K562 (cell line): ENCODE results near the gene DNM1. TPM values are rescaled to one million over a fixed set of nuclear protein-coding genes. Genes with fewer than 3 reads are reported as not detected.

Experiments used
- DMBX1 ChIP-seq: fragments of 250-450 bp; sonication (Bioruptor Pico); IDR thresholded peaks from 2 replicates; pipeline ENCODE4 v1.8.0; 2022; ENCODE audit warnings: inconsistent platforms, mild to moderate bottlenecking, moderate library complexity, borderline replicate concordance
- GABPB2 ChIP-seq: fragments of 250-450 bp; sonication (Bioruptor Pico); conservative IDR thresholded peaks from 2 replicates; pipeline ENCODE4 v1.5.1; 2021; ENCODE audit warnings: mild to moderate bottlenecking
- HOXB6 ChIP-seq: fragments of 250-450 bp; sonication (Bioruptor Pico); IDR thresholded peaks from 2 replicates; pipeline ENCODE4 v1.5.1; 2022; ENCODE audit warnings: mild to moderate bottlenecking, borderline replicate concordance
- LCOR ChIP-seq: sonication (generic); formaldehyde crosslinking; IDR thresholded peaks from 2 replicates; pipeline ENCODE4 v1.8.0; 2022; ENCODE audit warnings: mild to moderate bottlenecking, missing genetic modification reagents
- MCM2 ChIP-seq: fragments of 450-650 bp; IDR thresholded peaks from 2 replicates; pipeline ENCODE4 v1.6.1; 2017; ENCODE audit warnings: low read depth, mild to moderate bottlenecking
- NFRKB ChIP-seq: fragments of 450-650 bp; IDR thresholded peaks from 2 replicates; pipeline ENCODE4 v1.6.1; 2016; ENCODE audit warnings: low read depth
- PPARD ChIP-seq: fragments of 250-450 bp; sonication (Bioruptor Pico); IDR thresholded peaks from 2 replicates; pipeline ENCODE4 v1.8.0; 2022; ENCODE audit warnings: inconsistent platforms, mild to moderate bottlenecking, moderate library complexity
- RUNX1 ChIP-seq: sonication (generic); IDR thresholded peaks from 2 replicates; pipeline ENCODE4 v1.6.1; 2016; ENCODE audit warnings: antibody characterized with exemption, low read depth
- SAFB2 ChIP-seq: fragments of 200-400 bp; formaldehyde crosslinking; IDR thresholded peaks from 2 replicates; pipeline ENCODE4 v1.6.1; 2018; ENCODE audit warnings: borderline replicate concordance, low read length, low read depth, moderate library complexity; ENCODE audit not compliant: severe bottlenecking
- TCFL5 ChIP-seq: fragments of 250-450 bp; sonication (Bioruptor Pico); conservative IDR thresholded peaks from 2 replicates; pipeline ENCODE4 v1.6.1; 2021; ENCODE audit warnings: mild to moderate bottlenecking, moderate library complexity, matching md5 sums
- TRIM24 ChIP-seq, 2 experiments: fragments of 450-650 bp; IDR thresholded peaks; 2 replicates each; pipeline ENCODE4 v1.6.1; 2016
- XRCC4 ChIP-seq: IDR thresholded peaks from one replicate; pipeline ENCODE4 v1.6.1; 2011; ENCODE audit not compliant: insufficient read depth, insufficient read length; ENCODE audit errors: extremely low read depth
- ZEB2 ChIP-seq: fragments of 450-650 bp; IDR thresholded peaks from 2 replicates; pipeline ENCODE4 v1.6.1; 2016
- ZNF165 ChIP-seq: fragments of 250-450 bp; sonication (Bioruptor Pico); IDR thresholded peaks from 2 replicates; pipeline ENCODE4 v1.4.0; 2020; ENCODE audit warnings: borderline replicate concordance
- ZNF282 ChIP-seq: sonication (generic); formaldehyde crosslinking; IDR thresholded peaks from 2 replicates; pipeline ENCODE4 v1.8.1; 2023; ENCODE audit warnings: missing genetic modification reagents
- ZNF445 ChIP-seq: fragments of 250-450 bp; sonication (Bioruptor Pico); IDR thresholded peaks from 2 replicates; pipeline ENCODE4 v1.4.0; 2020; ENCODE audit warnings: low read depth, mild to moderate bottlenecking, moderate library complexity
- ZNF584 ChIP-seq: fragments of 200-800 bp; sonication (Bioruptor generic); IDR thresholded peaks from 2 replicates; pipeline ENCODE4 v1.6.1; 2016; ENCODE audit warnings: low read depth, mild to moderate bottlenecking, missing genetic modification characterization, missing compliant biosample characterization
- polyA plus RNA-seq, 8 experiments: library from polyadenylated mRNA; depleted of rRNA in 4 of 8; stranded (reverse) in 5 of 8; unstranded in 3 of 8; fragments of >200 nt; fragmentation: Nextera tagmentation in 2 of 8; fragmentation: Illumina TruSeq in 1 of 8; extraction: Ambion mirVana in 2 of 8; extraction: Trizol in 1 of 8; gene quantifications; 2 replicates each; pipeline versions ENCODE4 v1.2.1 to v1.2.3, GENCODE V29; 2011 to 2014; ENCODE audit warnings: inconsistent platforms in 1 of 8, missing spikeins in 1 of 8
- total RNA-seq, 7 experiments: library from RNA; depleted of rRNA in 6 of 7; stranded (reverse); fragments of >200 nt in 6 of 7; fragmentation: Illumina TruSeq in 2 of 7; extraction: Trizol in 2 of 7; gene quantifications; 2 replicates each; pipeline versions ENCODE4 v1.2.1 to v1.2.3, GENCODE V29; 2011 to 2021; ENCODE audit warnings: low replicate concordance in 1 of 7
- TF ChIP-seq, protein P1 (sequence below): fragments of 200-400 bp; formaldehyde crosslinking; IDR thresholded peaks from 2 replicates; pipeline ENCODE4 v1.6.1; 2017; ENCODE audit warnings: mild to moderate bottlenecking, low read depth, low read length, moderate library complexity
- TF ChIP-seq, protein P2 (sequence below): fragments of 450-650 bp; IDR thresholded peaks from 2 replicates; pipeline ENCODE4 v1.6.1; 2016; ENCODE audit warnings: low read depth

The DNM1 gene
- total and polyA plus RNA-seq, 9 of the 15 experiments (the other 6 are each of a cell fraction or from before 2014, with no cell fraction given): 0.39 to 23.1 (median 9.1) TPM

DNA sequence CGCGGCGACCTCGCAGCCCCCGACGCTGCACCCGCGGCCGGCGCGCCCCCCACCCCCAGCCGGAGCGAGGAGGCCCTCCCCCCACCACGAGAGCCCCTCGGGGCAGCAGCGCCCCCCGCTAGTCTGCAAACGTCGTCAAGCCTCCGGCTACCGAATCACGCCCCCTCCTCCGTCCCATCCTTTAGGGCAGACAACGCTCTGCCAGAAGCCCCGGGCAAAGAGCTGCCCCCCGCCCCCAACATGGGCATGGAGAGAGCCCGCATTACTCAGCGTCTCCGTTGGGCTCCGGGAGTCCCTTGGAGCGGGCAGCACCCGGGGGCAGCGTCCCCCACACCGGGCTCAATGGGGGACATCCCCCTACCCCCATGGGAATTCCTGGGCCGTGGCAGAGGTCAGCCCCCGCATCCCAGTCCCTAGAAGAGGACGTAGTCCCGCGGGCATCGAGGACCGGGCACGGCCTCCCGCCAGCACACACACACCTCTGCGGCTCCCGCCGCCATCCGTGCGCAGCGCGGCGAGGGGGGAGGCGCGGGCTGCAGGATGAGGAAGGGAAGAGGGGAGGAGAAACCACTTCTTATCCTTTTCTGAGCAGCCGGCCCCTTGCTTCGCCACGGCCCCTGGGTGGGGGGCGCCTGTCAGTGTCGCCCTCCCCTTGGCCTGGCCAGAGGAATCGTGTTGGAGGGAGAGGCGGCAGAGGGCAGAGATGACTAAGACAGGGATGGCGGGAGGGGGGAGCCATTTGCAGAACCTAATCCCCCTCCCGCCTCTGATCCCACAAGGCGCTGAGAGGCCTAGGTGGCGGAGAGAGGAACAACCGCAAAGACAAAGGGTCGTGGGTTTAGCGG, 750 bp downstream of the DNM1 start (continued):
- TF ChIP-seq, protein P1, sequence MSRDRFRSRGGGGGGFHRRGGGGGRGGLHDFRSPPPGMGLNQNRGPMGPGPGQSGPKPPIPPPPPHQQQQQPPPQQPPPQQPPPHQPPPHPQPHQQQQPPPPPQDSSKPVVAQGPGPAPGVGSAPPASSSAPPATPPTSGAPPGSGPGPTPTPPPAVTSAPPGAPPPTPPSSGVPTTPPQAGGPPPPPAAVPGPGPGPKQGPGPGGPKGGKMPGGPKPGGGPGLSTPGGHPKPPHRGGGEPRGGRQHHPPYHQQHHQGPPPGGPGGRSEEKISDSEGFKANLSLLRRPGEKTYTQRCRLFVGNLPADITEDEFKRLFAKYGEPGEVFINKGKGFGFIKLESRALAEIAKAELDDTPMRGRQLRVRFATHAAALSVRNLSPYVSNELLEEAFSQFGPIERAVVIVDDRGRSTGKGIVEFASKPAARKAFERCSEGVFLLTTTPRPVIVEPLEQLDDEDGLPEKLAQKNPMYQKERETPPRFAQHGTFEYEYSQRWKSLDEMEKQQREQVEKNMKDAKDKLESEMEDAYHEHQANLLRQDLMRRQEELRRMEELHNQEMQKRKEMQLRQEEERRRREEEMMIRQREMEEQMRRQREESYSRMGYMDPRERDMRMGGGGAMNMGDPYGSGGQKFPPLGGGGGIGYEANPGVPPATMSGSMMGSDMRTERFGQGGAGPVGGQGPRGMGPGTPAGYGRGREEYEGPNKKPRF: no peak
- TF ChIP-seq XRCC4: no peak
- TF ChIP-seq TRIM24 (IDR thresholded peaks at IDR 0.05): peak in 1 of 2 experiments; percentile 55; a peak in 2 of 4 replicates
- no peak for TF ChIP-seq MCM2
- peak; percentile 50; the same call in 1 of the 2 replicates for TF ChIP-seq NFRKB
- 0 out of 2 replicates have a peak, but pooled peaks have one; percentile 20 for TF ChIP-seq ZNF165
- peak; percentile 46; the same call in 1 of the 2 replicates for TF ChIP-seq DMBX1
- TF ChIP-seq PPARD (CRISPR knock-in tag): no peak
- TF ChIP-seq TCFL5 (CRISPR knock-in tag): no peak
- TF ChIP-seq, protein P2, sequence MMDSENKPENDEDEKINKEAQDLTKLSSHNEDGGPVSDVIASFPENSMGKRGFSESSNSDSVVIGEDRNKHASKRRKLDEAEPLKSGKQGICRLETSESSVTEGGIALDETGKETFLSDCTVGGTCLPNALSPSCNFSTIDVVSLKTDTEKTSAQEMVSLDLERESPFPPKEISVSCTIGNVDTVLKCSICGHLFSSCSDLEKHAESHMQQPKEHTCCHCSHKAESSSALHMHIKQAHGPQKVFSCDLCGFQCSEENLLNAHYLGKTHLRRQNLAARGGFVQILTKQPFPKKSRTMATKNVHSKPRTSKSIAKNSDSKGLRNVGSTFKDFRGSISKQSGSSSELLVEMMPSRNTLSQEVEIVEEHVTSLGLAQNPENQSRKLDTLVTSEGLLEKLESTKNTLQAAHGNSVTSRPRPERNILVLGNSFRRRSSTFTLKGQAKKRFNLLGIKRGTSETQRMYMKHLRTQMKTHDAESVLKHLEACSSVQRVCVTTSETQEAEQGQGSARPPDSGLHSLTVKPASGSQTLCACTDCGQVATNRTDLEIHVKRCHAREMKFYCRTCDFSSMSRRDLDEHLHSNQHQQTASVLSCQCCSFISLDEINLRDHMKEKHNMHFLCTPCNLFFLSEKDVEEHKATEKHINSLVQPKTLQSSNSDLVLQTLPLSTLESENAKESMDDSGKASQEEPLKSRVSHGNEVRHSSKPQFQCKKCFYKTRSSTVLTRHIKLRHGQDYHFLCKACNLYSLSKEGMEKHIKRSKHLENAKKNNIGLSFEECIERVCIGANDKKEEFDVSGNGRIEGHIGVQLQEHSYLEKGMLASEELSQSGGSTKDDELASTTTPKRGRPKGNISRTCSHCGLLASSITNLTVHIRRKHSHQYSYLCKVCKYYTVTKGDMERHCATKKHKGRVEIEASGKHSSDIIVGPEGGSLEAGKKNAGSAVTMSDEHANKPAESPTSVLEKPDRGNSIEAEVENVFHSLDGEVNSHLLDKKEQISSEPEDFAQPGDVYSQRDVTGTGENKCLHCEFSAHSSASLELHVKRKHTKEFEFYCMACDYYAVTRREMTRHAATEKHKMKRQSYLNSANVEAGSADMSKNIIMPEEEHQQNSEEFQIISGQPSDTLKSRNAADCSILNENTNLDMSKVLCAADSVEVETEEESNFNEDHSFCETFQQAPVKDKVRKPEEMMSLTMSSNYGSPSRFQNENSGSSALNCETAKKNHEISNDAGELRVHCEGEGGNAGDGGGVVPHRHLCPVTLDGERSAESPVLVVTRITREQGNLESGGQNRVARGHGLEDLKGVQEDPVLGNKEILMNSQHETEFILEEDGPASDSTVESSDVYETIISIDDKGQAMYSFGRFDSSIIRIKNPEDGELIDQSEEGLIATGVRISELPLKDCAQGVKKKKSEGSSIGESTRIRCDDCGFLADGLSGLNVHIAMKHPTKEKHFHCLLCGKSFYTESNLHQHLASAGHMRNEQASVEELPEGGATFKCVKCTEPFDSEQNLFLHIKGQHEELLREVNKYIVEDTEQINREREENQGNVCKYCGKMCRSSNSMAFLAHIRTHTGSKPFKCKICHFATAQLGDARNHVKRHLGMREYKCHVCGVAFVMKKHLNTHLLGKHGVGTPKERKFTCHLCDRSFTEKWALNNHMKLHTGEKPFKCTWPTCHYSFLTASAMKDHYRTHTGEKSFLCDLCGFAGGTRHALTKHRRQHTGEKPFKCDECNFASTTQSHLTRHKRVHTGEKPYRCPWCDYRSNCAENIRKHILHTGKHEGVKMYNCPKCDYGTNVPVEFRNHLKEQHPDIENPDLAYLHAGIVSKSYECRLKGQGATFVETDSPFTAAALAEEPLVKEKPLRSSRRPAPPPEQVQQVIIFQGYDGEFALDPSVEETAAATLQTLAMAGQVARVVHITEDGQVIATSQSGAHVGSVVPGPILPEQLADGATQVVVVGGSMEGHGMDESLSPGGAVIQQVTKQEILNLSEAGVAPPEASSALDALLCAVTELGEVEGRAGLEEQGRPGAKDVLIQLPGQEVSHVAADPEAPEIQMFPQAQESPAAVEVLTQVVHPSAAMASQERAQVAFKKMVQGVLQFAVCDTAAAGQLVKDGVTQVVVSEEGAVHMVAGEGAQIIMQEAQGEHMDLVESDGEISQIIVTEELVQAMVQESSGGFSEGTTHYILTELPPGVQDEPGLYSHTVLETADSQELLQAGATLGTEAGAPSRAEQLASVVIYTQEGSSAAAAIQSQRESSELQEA: no peak
- TF ChIP-seq SAFB2: no peak
- TF ChIP-seq ZNF445 (CRISPR knock-in tag): peak; percentile 20; the same call in 1 of the 2 replicates
- no peak for TF ChIP-seq ZNF282 (CRISPR knock-in tag)
- TF ChIP-seq ZEB2: peak; percentile 40; the same call in 1 of the 2 replicates
- TF ChIP-seq HOXB6 (CRISPR knock-in tag): no peak
- no peak for TF ChIP-seq ZNF584 (CRISPR knock-in tag)
- TF ChIP-seq GABPB2 (CRISPR knock-in tag): no peak; the same call in 1 of the 2 replicates
- TF ChIP-seq RUNX1: no peak
- no peak for TF ChIP-seq LCOR
